Tibial nerve (tissue), 3 donors: ENCODE measurements around the gene HEATR3.

Experiments used
- POLR2A ChIP-seq, 2 donors: fragments of 450-650 bp; IDR thresholded peaks; one replicate each; pipeline ENCODE4 v1.6.1; 2017; ENCODE audit warnings: antibody characterized with exemption in 2 of 2, mild to moderate bottlenecking in 2 of 2, moderate library complexity in 2 of 2
- TF ChIP-seq, protein P1 (sequence below), 5 experiments: fragments of 200-600 bp in 3 of 5; fragments of 450-650 bp in 2 of 5; sonication (generic) in 3 of 5; IDR thresholded peaks; one replicate each; pipeline ENCODE4 v1.5.1; 2016 to 2019; ENCODE audit warnings: antibody characterized with exemption in 5 of 5, mild to moderate bottlenecking in 3 of 5, moderate library complexity in 2 of 5

DNA sequence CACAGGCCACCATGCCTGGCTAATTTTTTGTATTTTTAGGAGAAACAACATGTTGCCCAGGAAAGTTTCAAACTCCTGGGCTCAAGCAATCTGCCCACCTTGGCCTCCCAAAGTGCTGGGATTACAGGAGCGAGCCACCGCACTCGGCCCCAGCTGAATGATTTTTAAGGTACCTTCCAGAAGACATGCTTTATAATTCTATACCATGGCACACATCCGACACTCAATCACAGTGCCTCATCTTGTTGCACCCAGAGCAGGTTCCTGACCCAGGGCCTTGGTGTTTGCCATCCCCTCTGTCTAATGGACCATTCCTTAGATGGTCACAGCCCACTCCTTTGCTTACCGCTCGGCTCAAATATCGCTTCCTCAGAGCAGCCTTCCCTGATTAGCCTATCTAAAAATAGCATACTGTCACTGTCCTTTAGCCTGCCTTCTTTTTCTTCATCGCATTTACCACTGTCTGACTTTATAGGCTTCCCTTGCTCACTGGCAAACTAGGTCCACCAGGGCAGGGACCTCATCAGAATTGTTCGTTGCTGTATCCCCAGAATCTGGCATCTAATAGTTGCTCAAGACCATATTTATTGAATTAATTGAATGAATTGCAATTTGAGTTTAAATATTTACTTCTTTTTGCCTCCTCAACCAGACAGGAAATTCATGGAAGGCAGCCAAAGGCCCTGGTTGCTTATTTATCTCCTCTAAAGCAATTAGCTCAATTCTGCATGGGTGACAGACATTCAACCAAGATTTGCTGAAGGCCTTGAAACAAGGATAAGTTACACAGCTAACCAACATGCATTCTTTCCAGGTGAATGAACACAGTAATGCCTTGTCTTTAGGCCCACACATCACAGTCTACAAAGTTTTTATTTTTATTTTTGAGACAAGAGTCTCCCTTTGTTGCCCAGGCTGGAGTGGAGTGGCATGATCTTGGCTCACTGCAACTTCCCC is 81.0 kb downstream of the HEATR3 start:
- no peak for TF ChIP-seq POLR2A (IDR thresholded peaks at IDR 0.05)
- TF ChIP-seq, protein P1, sequence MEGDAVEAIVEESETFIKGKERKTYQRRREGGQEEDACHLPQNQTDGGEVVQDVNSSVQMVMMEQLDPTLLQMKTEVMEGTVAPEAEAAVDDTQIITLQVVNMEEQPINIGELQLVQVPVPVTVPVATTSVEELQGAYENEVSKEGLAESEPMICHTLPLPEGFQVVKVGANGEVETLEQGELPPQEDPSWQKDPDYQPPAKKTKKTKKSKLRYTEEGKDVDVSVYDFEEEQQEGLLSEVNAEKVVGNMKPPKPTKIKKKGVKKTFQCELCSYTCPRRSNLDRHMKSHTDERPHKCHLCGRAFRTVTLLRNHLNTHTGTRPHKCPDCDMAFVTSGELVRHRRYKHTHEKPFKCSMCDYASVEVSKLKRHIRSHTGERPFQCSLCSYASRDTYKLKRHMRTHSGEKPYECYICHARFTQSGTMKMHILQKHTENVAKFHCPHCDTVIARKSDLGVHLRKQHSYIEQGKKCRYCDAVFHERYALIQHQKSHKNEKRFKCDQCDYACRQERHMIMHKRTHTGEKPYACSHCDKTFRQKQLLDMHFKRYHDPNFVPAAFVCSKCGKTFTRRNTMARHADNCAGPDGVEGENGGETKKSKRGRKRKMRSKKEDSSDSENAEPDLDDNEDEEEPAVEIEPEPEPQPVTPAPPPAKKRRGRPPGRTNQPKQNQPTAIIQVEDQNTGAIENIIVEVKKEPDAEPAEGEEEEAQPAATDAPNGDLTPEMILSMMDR (IDR thresholded peaks at IDR 0.05): no peak
